Measurements from ENCODE around the gene PRKN. TPM values are rescaled to one million over a fixed set of nuclear protein-coding genes. Genes with fewer than 3 reads are reported as not detected.

PRKN gene
- total RNA-seq, 4 donors from 2014 or later = 5.2 to 121 (median 6.9) TPM

- no peaks in the 10 kb centered on the region for H3K27me3 ChIP-seq
- no peaks in the 10 kb centered on the region for H3K36me3 ChIP-seq
- WGBS, 2 donors = 91 to 92% methylated on average over 10 of the region's 10 CpGs
- no peak overlapping the region for H3K27ac ChIP-seq
- TF ChIP-seq CTCF (IDR thresholded peaks at IDR 0.05) (no peak), POLR2A (IDR thresholded peaks at IDR 0.05) (no peak)
- no peaks in the 10 kb centered on the region for H3K4me1 ChIP-seq
- intact Hi-C loops (cut with DNase I) = no loop called here
- no peaks in the 10 kb centered on the region for H3K9me3 ChIP-seq
- DNase-seq = no peak
- H3K4me3 ChIP-seq (replicated peaks in 1 of 3) = no peak overlapping the region
Measured at GRCh38 chr6:161674930-161675682, 1052.5 kb downstream of the PRKN start.

- TF ChIP-seq CTCF (IDR thresholded peaks at IDR 0.05) (no peak), POLR2A (IDR thresholded peaks at IDR 0.05) (no peak)
- H3K27ac ChIP-seq = no peak overlapping the region
- 59 to 66% methylated on average over 6 of the region's 6 CpGs for WGBS, 2 donors
- H3K4me3 ChIP-seq (replicated peaks in 1 of 3) = no peak overlapping the region
- no peaks in the 10 kb centered on the region for H3K4me1 ChIP-seq
- no peak for DNase-seq
- H3K36me3 ChIP-seq = no peaks in the 10 kb centered on the region
- intact Hi-C loops (cut with DNase I) = no loop called here
- H3K9me3 ChIP-seq = no peaks in the 10 kb centered on the region
- no peaks in the 10 kb centered on the region for H3K27me3 ChIP-seq
Measured at GRCh38 chr6:161673026-161673425, 1054.5 kb downstream of the PRKN start.

- H3K4me3 ChIP-seq (replicated peaks in 1 of 3) = no peak overlapping the region
- no peaks in the 10 kb centered on the region for H3K27me3 ChIP-seq
- intact Hi-C loops (cut with DNase I) = no loop called here
- no peaks in the 10 kb centered on the region for H3K4me1 ChIP-seq
- no peaks in the 10 kb centered on the region for H3K36me3 ChIP-seq
- TF ChIP-seq POLR2A (IDR thresholded peaks at IDR 0.05) (no peak), CTCF (IDR thresholded peaks at IDR 0.05) (no peak)
- no peak for DNase-seq
- H3K9me3 ChIP-seq = no peaks in the 10 kb centered on the region
- WGBS, 2 donors = 91 to 95% methylated on average over 9 of the region's 9 CpGs
- H3K27ac ChIP-seq = no peak overlapping the region
Measured at GRCh38 chr6:161671117-161671516, 1056.4 kb downstream of the PRKN start.

- no peaks in the 10 kb centered on the region for H3K27me3 ChIP-seq
- TF ChIP-seq CTCF (IDR thresholded peaks at IDR 0.05) (no peak), POLR2A (IDR thresholded peaks at IDR 0.05) (no peak)
- no peaks in the 10 kb centered on the region for H3K4me1 ChIP-seq
- H3K9me3 ChIP-seq = no peaks in the 10 kb centered on the region
- no peak overlapping the region for H3K4me3 ChIP-seq (replicated peaks in 1 of 3)
- intact Hi-C loops (cut with DNase I) = no loop called here
- WGBS, 2 donors = 83 to 89% methylated on average over 2 of the region's 2 CpGs
- no peaks in the 10 kb centered on the region for H3K36me3 ChIP-seq
- no peak overlapping the region for H3K27ac ChIP-seq
- no peak for DNase-seq
Measured at GRCh38 chr6:161668665-161669064, 1058.9 kb downstream of the PRKN start.

GRCh38 chr6:161667957-161668356, 1059.6 kb downstream of the PRKN start:
- no peak for TF ChIP-seq POLR2A (IDR thresholded peaks at IDR 0.05)
- TF ChIP-seq CTCF (IDR thresholded peaks at IDR 0.05) = no peak
- Histone ChIP-seq H3K4me1 (no peaks in the 10 kb centered on the region), H3K4me3 (replicated peaks in 1 of 3) (no peak overlapping the region), H3K9me3 (no peaks in the 10 kb centered on the region), H3K27me3 (no peaks in the 10 kb centered on the region), H3K36me3 (no peaks in the 10 kb centered on the region), H3K27ac (no peak overlapping the region)
- 91 to 93% methylated on average over 1 of the region's 1 CpG for WGBS, 2 donors
- no peak for DNase-seq
- intact Hi-C loops (cut with DNase I) = no loop called here

All from thyroid gland (tissue), 4 donors.